Left lung (tissue), 10 donors: ENCODE measurements around the gene COX6B2. TPM values are rescaled to one million over a fixed set of nuclear protein-coding genes. Genes with fewer than 3 reads are reported as not detected.

ENCODE experiments used
- ATAC-seq: fragments of 200-7000 bp; cut with Tn5 transposase; one replicate; pipeline ENCODE4 v1.9.1; 2020; ENCODE audit warnings: moderate library complexity
- DNase-seq, 4 donors: peaks; one replicate each; pipeline ENCODE4 v3.0.0-alpha.2; 2013 to 2020
- H3K27ac ChIP-seq, 2 donors: fragments of 200-600 bp; sonication (generic) in 1 of 2; one replicate each; pipeline versions ENCODE4 v1.5.0 to v1.8.0; 2020 to 2021
- H3K27me3 ChIP-seq, 2 donors: fragments of 200-600 bp; sonication (generic) in 1 of 2; one replicate each; pipeline versions ENCODE4 v1.5.0 to v1.8.0; 2020 to 2021
- H3K36me3 ChIP-seq, 2 donors: fragments of 200-600 bp; sonication (generic) in 1 of 2; one replicate each; pipeline versions ENCODE4 v1.5.0 to v1.8.0; 2020 to 2021
- H3K4me1 ChIP-seq, 2 donors: fragments of 200-600 bp; one replicate each; pipeline ENCODE4 v1.8.0; 2021
- H3K4me3 ChIP-seq, 2 donors: fragments of 200-600 bp; sonication (generic) in 1 of 2; one replicate each; pipeline versions ENCODE4 v1.5.0 to v1.8.0; 2020 to 2021; ENCODE audit warnings: mild to moderate bottlenecking in 1 of 2
- H3K9me3 ChIP-seq, 2 donors: fragments of 200-600 bp; sonication (generic) in 1 of 2; one replicate each; pipeline versions ENCODE4 v1.5.0 to v1.8.0; 2020 to 2021
- intact Hi-C, 2 donors: fragments of 100-400 bp; cut with DNase I; formaldehyde crosslinking; loops; one replicate each; pipeline versions ENCODE4 v1.11.2 to v1.14.2; 2022
- polyA plus RNA-seq, 6 donors: library from polyadenylated mRNA; unstranded; fragments of 120-200 nt; gene quantifications; one replicate each; pipeline ENCODE4 v1.2.1, GENCODE V29; 2013; ENCODE audit not compliant: insufficient read length in 6 of 6
- total RNA-seq, 2 donors: library from RNA; stranded (reverse); fragmentation: NEBNext Ultra II Directional; extraction: Animal tissue kit (Norgen Biotek cat#: 25700); gene quantifications; one replicate each; pipeline ENCODE4 v1.2.1, GENCODE V29; 2021
- TF ChIP-seq, protein P1 (sequence below), 2 donors: fragments of 200-600 bp; sonication (generic) in 1 of 2; IDR thresholded peaks; one replicate each; pipeline versions ENCODE4 v1.5.0 to v1.8.0; 2021; ENCODE audit warnings: antibody characterized with exemption in 2 of 2
- donor health status: DM: no; HTN: yes; CAD: no.
- donor health status: DM: no; HTN: no; CAD: no.

The COX6B2 gene
- total and polyA plus RNA-seq, 8 donors = 0.20 to 0.75 (median 0.50) TPM; not detected in 1

DNA sequence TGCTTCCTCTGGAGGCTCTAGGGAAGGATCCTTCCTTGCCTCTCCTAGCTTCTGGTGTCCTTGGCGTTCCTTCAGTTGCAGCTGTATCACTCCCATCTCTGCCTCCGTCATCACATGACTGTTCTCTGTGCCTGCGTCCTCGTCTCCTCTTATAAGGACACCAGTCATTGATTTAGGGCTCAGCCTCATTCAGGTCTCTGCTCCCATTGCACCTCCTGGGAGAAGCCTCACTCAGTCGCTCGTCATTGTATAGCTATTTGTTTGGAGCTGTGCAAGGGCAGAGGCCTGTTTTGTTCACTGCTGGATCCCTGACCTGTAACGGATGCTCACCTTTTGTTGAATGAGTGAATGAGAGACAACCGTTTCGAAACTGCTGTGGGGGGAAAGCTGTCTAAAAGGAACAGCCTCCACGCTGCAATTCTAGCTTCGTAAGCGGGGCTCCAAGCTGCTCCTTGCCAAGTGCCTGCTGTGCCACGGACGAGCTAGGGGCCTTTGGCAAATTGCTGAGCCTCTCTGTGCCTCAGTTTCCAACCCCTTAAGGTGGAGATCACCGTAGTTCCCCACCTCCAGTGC is 53.5 kb downstream of the COX6B2 start:
- intact Hi-C loops = loop anchor here in 1 of 2 donors (10.0 kb wide), 1 partner anchor 84 kb away; the partner anchor contains the start of genes RPL28 and TMEM238
- Histone ChIP-seq H3K4me1 (peaks cover 0 to 10% of the 10 kb centered on the region in 2 donors), H3K4me3 (no peak overlapping the region), H3K36me3 (no peaks in the 10 kb centered on the region), H3K27ac (no peak overlapping the region), H3K27me3 (peaks cover 0 to 12% of the 10 kb centered on the region in 2 donors), H3K9me3 (no peaks in the 10 kb centered on the region)
- ATAC-seq (no peak), DNase-seq (no peak)
- TF ChIP-seq, protein P1, sequence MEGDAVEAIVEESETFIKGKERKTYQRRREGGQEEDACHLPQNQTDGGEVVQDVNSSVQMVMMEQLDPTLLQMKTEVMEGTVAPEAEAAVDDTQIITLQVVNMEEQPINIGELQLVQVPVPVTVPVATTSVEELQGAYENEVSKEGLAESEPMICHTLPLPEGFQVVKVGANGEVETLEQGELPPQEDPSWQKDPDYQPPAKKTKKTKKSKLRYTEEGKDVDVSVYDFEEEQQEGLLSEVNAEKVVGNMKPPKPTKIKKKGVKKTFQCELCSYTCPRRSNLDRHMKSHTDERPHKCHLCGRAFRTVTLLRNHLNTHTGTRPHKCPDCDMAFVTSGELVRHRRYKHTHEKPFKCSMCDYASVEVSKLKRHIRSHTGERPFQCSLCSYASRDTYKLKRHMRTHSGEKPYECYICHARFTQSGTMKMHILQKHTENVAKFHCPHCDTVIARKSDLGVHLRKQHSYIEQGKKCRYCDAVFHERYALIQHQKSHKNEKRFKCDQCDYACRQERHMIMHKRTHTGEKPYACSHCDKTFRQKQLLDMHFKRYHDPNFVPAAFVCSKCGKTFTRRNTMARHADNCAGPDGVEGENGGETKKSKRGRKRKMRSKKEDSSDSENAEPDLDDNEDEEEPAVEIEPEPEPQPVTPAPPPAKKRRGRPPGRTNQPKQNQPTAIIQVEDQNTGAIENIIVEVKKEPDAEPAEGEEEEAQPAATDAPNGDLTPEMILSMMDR (IDR thresholded peaks at IDR 0.05) = no peak

DNA sequence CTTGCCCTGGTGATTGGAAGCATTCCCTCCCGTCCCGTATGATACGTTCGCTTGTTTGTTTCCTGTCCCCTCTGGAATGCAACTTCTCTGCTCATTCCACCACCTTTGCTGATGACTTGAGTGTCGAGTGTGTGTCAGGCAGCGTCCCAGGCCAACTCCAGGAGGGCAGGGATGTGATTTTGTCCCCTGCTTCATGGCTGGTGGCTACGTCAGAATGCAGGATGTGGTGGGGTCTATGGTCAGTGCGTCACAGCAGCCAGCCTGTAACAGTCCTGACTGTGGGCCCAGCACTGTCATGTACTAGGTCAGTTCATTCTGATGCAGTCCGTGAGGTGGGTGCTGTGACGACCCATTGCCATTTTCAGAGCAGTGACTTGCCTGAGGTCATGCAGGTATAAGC is 54.5 kb downstream of the COX6B2 start:
- Histone ChIP-seq H3K36me3 (no peaks in the 10 kb centered on the region), H3K4me1 (peaks cover 0 to 10% of the 10 kb centered on the region in 2 donors), H3K9me3 (no peaks in the 10 kb centered on the region), H3K4me3 (no peak overlapping the region), H3K27me3 (peaks cover 0 to 12% of the 10 kb centered on the region in 2 donors), H3K27ac (no peak overlapping the region)
- DNase-seq (no peak), ATAC-seq (no peak)
- intact Hi-C loops = loop anchor here in 1 of 2 donors (10.0 kb wide), 2 partner anchors 85 to 115 kb away; partner anchors contain the start of genes RPL28 and TMEM238
- TF ChIP-seq, protein P1 (IDR thresholded peaks at IDR 0.05) = no peak

Other genes with a start within 250 kb of the COX6B2 start
- gene PPP1R12C, start 237.1 kb downstream of the COX6B2 start, total RNA-seq = 100 to 1,000 TPM in 1 of 2 donors, 10 to 100 TPM in 1; 93.2 to 113 TPM
- 10 to 100 TPM; 50.2 to 82.4 (median 64.6) TPM for gene PPP1R12C, start 237.1 kb downstream of the COX6B2 start, polyA plus RNA-seq
- gene TNNT1, start 205.5 kb downstream of the COX6B2 start, total RNA-seq = 1 to 10 TPM in 1 of 2 donors, not detected in 1; 1.6 TPM
- gene TNNT1, start 205.5 kb downstream of the COX6B2 start, polyA plus RNA-seq = 1 to 10 TPM; 1.1 to 4.3 (median 1.6) TPM
- gene TNNI3, start 197.0 kb downstream of the COX6B2 start, total RNA-seq = 1 to 10 TPM; 1.2 to 1.6 TPM
- gene TNNI3, start 197.0 kb downstream of the COX6B2 start, polyA plus RNA-seq = 1 to 10 TPM in 1 of 6 donors, under 1 TPM in 4, not detected in 1; 0.75 to 1.6 (median 0.84) TPM
- 10 to 100 TPM in 1 of 2 donors, under 1 TPM in 1; 0.76 to 11.0 TPM for gene DNAAF3, start 188.1 kb downstream of the COX6B2 start, total RNA-seq
- 1 to 10 TPM; 1.7 to 6.9 (median 5.4) TPM for gene DNAAF3, start 188.1 kb downstream of the COX6B2 start, polyA plus RNA-seq
- gene SYT5, start 174.4 kb downstream of the COX6B2 start, total RNA-seq = not detected
- 1 to 10 TPM in 3 of 6 donors, under 1 TPM in 3; 0.61 to 1.5 (median 0.94) TPM for gene SYT5, start 174.4 kb downstream of the COX6B2 start, polyA plus RNA-seq
- gene PTPRH, start 145.2 kb downstream of the COX6B2 start, total RNA-seq = under 1 TPM; 0.20 to 0.63 TPM
- under 1 TPM; 0.10 to 0.32 (median 0.20) TPM for gene PTPRH, start 145.2 kb downstream of the COX6B2 start, polyA plus RNA-seq
- 1 to 10 TPM; 1.9 to 2.7 TPM for gene TMEM86B, start 126.0 kb downstream of the COX6B2 start, total RNA-seq
- 1 to 10 TPM; 2.3 to 4.4 (median 2.7) TPM for gene TMEM86B, start 126.0 kb downstream of the COX6B2 start, polyA plus RNA-seq
- gene PPP6R1, start 95.7 kb downstream of the COX6B2 start, total RNA-seq = 10 to 100 TPM; 56.0 to 81.8 TPM
- 10 to 100 TPM; 33.4 to 43.8 (median 39.8) TPM for gene PPP6R1, start 95.7 kb downstream of the COX6B2 start, polyA plus RNA-seq
- 10 to 100 TPM; 23.8 to 31.0 TPM for gene HSPBP1, start 74.6 kb downstream of the COX6B2 start, total RNA-seq
- gene HSPBP1, start 74.6 kb downstream of the COX6B2 start, polyA plus RNA-seq = 10 to 100 TPM; 23.7 to 38.4 (median 30.5) TPM
- 1 to 10 TPM; 2.2 to 3.3 TPM for gene BRSK1, start 70.7 kb downstream of the COX6B2 start, total RNA-seq
- 10 to 100 TPM; 11.7 to 18.1 (median 14.9) TPM for gene BRSK1, start 70.7 kb downstream of the COX6B2 start, polyA plus RNA-seq
- gene TMEM150B, start 29.4 kb downstream of the COX6B2 start, total RNA-seq = 10 to 100 TPM; 13.3 to 29.5 TPM
- 1 to 10 TPM in 1 of 6 donors, under 1 TPM in 5; 0.49 to 1.2 (median 0.82) TPM for gene TMEM150B, start 29.4 kb downstream of the COX6B2 start, polyA plus RNA-seq
- gene KMT5C, start 14.8 kb downstream of the COX6B2 start, total RNA-seq = 10 to 100 TPM; 12.9 to 15.5 TPM
- gene KMT5C, start 14.8 kb downstream of the COX6B2 start, polyA plus RNA-seq = 10 to 100 TPM; 20.8 to 27.6 (median 22.4) TPM
- gene GARIN5B, start 8.5 kb upstream of the COX6B2 start, total RNA-seq = not detected
- under 1 TPM in 2 of 6 donors, not detected in 4; 0.04 to 0.06 TPM for gene GARIN5B, start 8.5 kb upstream of the COX6B2 start, polyA plus RNA-seq
- under 1 TPM; 0.10 to 0.44 TPM for gene IL11, start 15.7 kb upstream of the COX6B2 start, total RNA-seq
- gene IL11, start 15.7 kb upstream of the COX6B2 start, polyA plus RNA-seq = under 1 TPM; 0.16 to 0.90 (median 0.43) TPM
- 1 to 10 TPM in 1 of 2 donors, not detected in 1; 9.3 TPM for gene TMEM190, start 22.1 kb upstream of the COX6B2 start, total RNA-seq
- gene TMEM190, start 22.1 kb upstream of the COX6B2 start, polyA plus RNA-seq = 10 to 100 TPM in 1 of 6 donors, 1 to 10 TPM in 5; 1.2 to 15.6 (median 4.5) TPM
- 10 to 100 TPM; 25.3 to 33.9 TPM for gene TMEM238, start 29.6 kb upstream of the COX6B2 start, total RNA-seq
- 1 to 10 TPM in 2 of 6 donors, under 1 TPM in 4; 0.48 to 1.9 (median 0.67) TPM for gene TMEM238, start 29.6 kb upstream of the COX6B2 start, polyA plus RNA-seq
- 1,000 to 10,000 TPM; 1,601 to 1,774 TPM for gene RPL28, start 31.2 kb upstream of the COX6B2 start, total RNA-seq
- gene RPL28, start 31.2 kb upstream of the COX6B2 start, polyA plus RNA-seq = 1,000 to 10,000 TPM; 1,216 to 1,673 (median 1,335) TPM
- 10 to 100 TPM; 26.5 to 39.1 TPM for gene UBE2S, start 53.1 kb upstream of the COX6B2 start, total RNA-seq
- gene UBE2S, start 53.1 kb upstream of the COX6B2 start, polyA plus RNA-seq = 10 to 100 TPM; 27.4 to 71.2 (median 35.7) TPM
- gene SHISA7, start 88.6 kb upstream of the COX6B2 start, total RNA-seq = not detected
- gene SHISA7, start 88.6 kb upstream of the COX6B2 start, polyA plus RNA-seq = under 1 TPM; 0.11 to 0.23 (median 0.20) TPM
- 10 to 100 TPM; 36.2 to 49.4 TPM for gene ISOC2, start 106.9 kb upstream of the COX6B2 start, total RNA-seq
- 10 to 100 TPM; 23.8 to 38.3 (median 29.6) TPM for gene ISOC2, start 106.9 kb upstream of the COX6B2 start, polyA plus RNA-seq
- gene C19orf85, start 110.0 kb upstream of the COX6B2 start, total RNA-seq = not detected
- not detected for gene C19orf85, start 110.0 kb upstream of the COX6B2 start, polyA plus RNA-seq
- 1 to 10 TPM; 8.7 to 9.5 TPM for gene ZNF628, start 121.9 kb upstream of the COX6B2 start, total RNA-seq
- gene ZNF628, start 121.9 kb upstream of the COX6B2 start, polyA plus RNA-seq = 1 to 10 TPM; 1.6 to 5.4 (median 2.8) TPM
- gene NAT14, start 130.5 kb upstream of the COX6B2 start, total RNA-seq = 10 to 100 TPM; 22.9 to 37.2 TPM
- gene NAT14, start 130.5 kb upstream of the COX6B2 start, polyA plus RNA-seq = 10 to 100 TPM; 34.7 to 46.6 (median 41.3) TPM
- gene SSC5D, start 133.7 kb upstream of the COX6B2 start, total RNA-seq = 10 to 100 TPM in 1 of 2 donors, 1 to 10 TPM in 1; 5.3 to 45.9 TPM
- gene SSC5D, start 133.7 kb upstream of the COX6B2 start, polyA plus RNA-seq = 10 to 100 TPM in 1 of 6 donors, 1 to 10 TPM in 5; 4.1 to 12.7 (median 8.0) TPM
- gene SBK2, start 182.4 kb upstream of the COX6B2 start, total RNA-seq = not detected
- gene SBK2, start 182.4 kb upstream of the COX6B2 start, polyA plus RNA-seq = under 1 TPM in 1 of 6 donors, not detected in 5; 0.20 TPM
- under 1 TPM; 0.26 to 0.50 TPM for gene SBK3, start 190.8 kb upstream of the COX6B2 start, total RNA-seq
- 1 to 10 TPM in 2 of 6 donors, under 1 TPM in 4; 0.46 to 1.7 (median 0.69) TPM for gene SBK3, start 190.8 kb upstream of the COX6B2 start, polyA plus RNA-seq
- gene ZNF579, start 226.1 kb upstream of the COX6B2 start, total RNA-seq = 10 to 100 TPM; 12.8 to 14.7 TPM
- 10 to 100 TPM; 10.7 to 13.9 (median 12.5) TPM for gene ZNF579, start 226.1 kb upstream of the COX6B2 start, polyA plus RNA-seq
- 10 to 100 TPM; 11.0 to 14.4 TPM for gene FIZ1, start 244.8 kb upstream of the COX6B2 start, total RNA-seq
- 10 to 100 TPM; 16.7 to 22.6 (median 19.6) TPM for gene FIZ1, start 244.8 kb upstream of the COX6B2 start, polyA plus RNA-seq
- gene ZNF524, start 245.6 kb upstream of the COX6B2 start, total RNA-seq = 10 to 100 TPM; 22.3 to 22.4 TPM
- gene ZNF524, start 245.6 kb upstream of the COX6B2 start, polyA plus RNA-seq = 1 to 10 TPM; 4.9 to 9.0 (median 6.9) TPM